ENCODE results near the gene REC114.
"Not testable (repeated sequence)": the region's sequence is repeated elsewhere in the genome, so short reads cannot be mapped to it uniquely, and the experiment has no call there.

The REC114 gene

GRCh38 chr15:73442421-73442820, 543 bp upstream of the REC114 start:
- no peak for DNase-seq
- H3K23ac ChIP-seq (ENCODE audit: low read length): no peak overlapping the region
- no peak overlapping the region for H2BK120ac ChIP-seq (ENCODE audit: low read depth, low read length)
- no peaks in the 10 kb centered on the region for H3K79me1 ChIP-seq (ENCODE audit: low read length)
- no peaks in the 10 kb centered on the region for H3K4me1 ChIP-seq (ENCODE audit: control insufficient read depth, low read depth, low read length)
- H4K8ac ChIP-seq (ENCODE audit: low read depth, low read length): no peak overlapping the region
- H2AK5ac ChIP-seq (ENCODE audit: low read length): no peak overlapping the region
- H3K4me3 ChIP-seq (ENCODE audit: low read length): no peak overlapping the region
- H3K27ac ChIP-seq (ENCODE audit: low read depth, low read length): no peak overlapping the region
- H3K9ac ChIP-seq (ENCODE audit: low read length): no peak overlapping the region
- no peak overlapping the region for H2BK15ac ChIP-seq (replicated peaks; ENCODE audit: low read depth)
- H3K36me3 ChIP-seq (ENCODE audit: control insufficient read depth, insufficient read depth, low read length): no peaks in the 10 kb centered on the region
- H3K56ac ChIP-seq (ENCODE audit: low read length): no peak overlapping the region
- H3K18ac ChIP-seq (ENCODE audit: low read length): no peak overlapping the region
- no peak overlapping the region for H3K4ac ChIP-seq (ENCODE audit: low read depth, low read length)
- no peaks in the 10 kb centered on the region for H3K27me3 ChIP-seq (ENCODE audit: insufficient read depth, low read length, poor library complexity)
- WGBS (ENCODE audit: extremely low coverage, insufficient coverage, low lambda C conversion rate): no CpG with 5 or more reads among the region's 11 CpGs
- H3K4me2 ChIP-seq (ENCODE audit: low read length): no peak overlapping the region
- no peak overlapping the region for H4K5ac ChIP-seq (ENCODE audit: low read length)
- H2BK5ac ChIP-seq (ENCODE audit: low read length): no peak overlapping the region
- no peaks in the 10 kb centered on the region for H3K79me2 ChIP-seq (ENCODE audit: control insufficient read depth, insufficient read depth, low read length)

- not testable (repeated sequence) for H3K56ac ChIP-seq (ENCODE audit: low read length); H3K4ac ChIP-seq (ENCODE audit: low read depth, low read length); H2BK15ac ChIP-seq (replicated peaks; ENCODE audit: low read depth); H3K23ac ChIP-seq (ENCODE audit: low read length); H3K27me3 ChIP-seq (ENCODE audit: insufficient read depth, low read length, poor library complexity); H3K9ac ChIP-seq (ENCODE audit: low read length); H3K4me3 ChIP-seq (ENCODE audit: low read length); H3K18ac ChIP-seq (ENCODE audit: low read length); H3K4me2 ChIP-seq (ENCODE audit: low read length); DNase-seq; H4K5ac ChIP-seq (ENCODE audit: low read length); H3K79me2 ChIP-seq (ENCODE audit: control insufficient read depth, insufficient read depth, low read length); H2AK5ac ChIP-seq (ENCODE audit: low read length); H3K36me3 ChIP-seq (ENCODE audit: control insufficient read depth, insufficient read depth, low read length); H2BK120ac ChIP-seq (ENCODE audit: low read depth, low read length); H3K27ac ChIP-seq (ENCODE audit: low read depth, low read length); H3K4me1 ChIP-seq (ENCODE audit: control insufficient read depth, low read depth, low read length); H3K79me1 ChIP-seq (ENCODE audit: low read length); H2BK5ac ChIP-seq (ENCODE audit: low read length); H4K8ac ChIP-seq (ENCODE audit: low read depth, low read length)
- WGBS (ENCODE audit: extremely low coverage, insufficient coverage, low lambda C conversion rate): no CpG with 5 or more reads among the region's 5 CpGs
Measured at GRCh38 chr15:73447471-73447870, 4.5 kb downstream of the REC114 start.

GRCh38 chr15:73448158-73448758, 5.3 kb downstream of the REC114 start:
- H3K56ac ChIP-seq (ENCODE audit: low read length); H3K9ac ChIP-seq (ENCODE audit: low read length); H4K8ac ChIP-seq (ENCODE audit: low read depth, low read length); H2BK15ac ChIP-seq (replicated peaks; ENCODE audit: low read depth); H3K23ac ChIP-seq (ENCODE audit: low read length); H4K5ac ChIP-seq (ENCODE audit: low read length); H2BK120ac ChIP-seq (ENCODE audit: low read depth, low read length); H3K36me3 ChIP-seq (ENCODE audit: control insufficient read depth, insufficient read depth, low read length); H3K27ac ChIP-seq (ENCODE audit: low read depth, low read length); H3K4me2 ChIP-seq (ENCODE audit: low read length); H3K79me1 ChIP-seq (ENCODE audit: low read length); H3K4me1 ChIP-seq (ENCODE audit: control insufficient read depth, low read depth, low read length); H3K4me3 ChIP-seq (ENCODE audit: low read length); H2BK5ac ChIP-seq (ENCODE audit: low read length); H3K18ac ChIP-seq (ENCODE audit: low read length); H3K79me2 ChIP-seq (ENCODE audit: control insufficient read depth, insufficient read depth, low read length); H3K27me3 ChIP-seq (ENCODE audit: insufficient read depth, low read length, poor library complexity); H2AK5ac ChIP-seq (ENCODE audit: low read length); H3K4ac ChIP-seq (ENCODE audit: low read depth, low read length): not testable (repeated sequence)
- no CpG with 5 or more reads among the region's 5 CpGs for WGBS (ENCODE audit: extremely low coverage, insufficient coverage, low lambda C conversion rate)
- DNase-seq: peak; percentile 30

DNA sequence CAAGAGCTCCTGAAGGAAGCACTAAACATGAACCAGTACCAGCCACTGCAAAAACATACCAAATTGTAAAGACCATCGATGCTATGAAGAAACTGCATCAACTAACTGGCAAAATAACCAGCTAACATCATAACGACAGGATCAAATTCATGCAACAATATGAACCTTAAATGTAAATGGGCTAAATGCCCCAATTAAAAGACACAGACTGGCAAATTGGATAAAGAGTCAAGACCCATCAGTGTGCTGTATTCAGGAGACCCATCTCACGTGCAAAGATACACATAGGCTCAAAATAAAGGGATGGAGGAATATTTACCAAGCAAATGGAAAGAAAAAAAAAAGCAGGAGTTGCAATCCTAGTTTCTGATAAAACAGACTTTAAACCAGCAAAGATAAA, 7.0 kb downstream of the REC114 start:
- not testable (repeated sequence) for H3K23ac ChIP-seq (ENCODE audit: low read length); H2BK15ac ChIP-seq (replicated peaks; ENCODE audit: low read depth); H3K79me2 ChIP-seq (ENCODE audit: control insufficient read depth, insufficient read depth, low read length); H3K9ac ChIP-seq (ENCODE audit: low read length); DNase-seq; H3K4me1 ChIP-seq (ENCODE audit: control insufficient read depth, low read depth, low read length); H3K4ac ChIP-seq (ENCODE audit: low read depth, low read length); H3K56ac ChIP-seq (ENCODE audit: low read length); H3K79me1 ChIP-seq (ENCODE audit: low read length); H3K27me3 ChIP-seq (ENCODE audit: insufficient read depth, low read length, poor library complexity); H3K4me3 ChIP-seq (ENCODE audit: low read length); H4K5ac ChIP-seq (ENCODE audit: low read length); H3K27ac ChIP-seq (ENCODE audit: low read depth, low read length); H2AK5ac ChIP-seq (ENCODE audit: low read length); H2BK120ac ChIP-seq (ENCODE audit: low read depth, low read length); H3K4me2 ChIP-seq (ENCODE audit: low read length); H2BK5ac ChIP-seq (ENCODE audit: low read length); H4K8ac ChIP-seq (ENCODE audit: low read depth, low read length); H3K36me3 ChIP-seq (ENCODE audit: control insufficient read depth, insufficient read depth, low read length); H3K18ac ChIP-seq (ENCODE audit: low read length)
- no CpG with 5 or more reads among the region's 3 CpGs for WGBS (ENCODE audit: extremely low coverage, insufficient coverage, low lambda C conversion rate)

- DNase-seq: no peak
- Histone ChIP-seq H3K9ac (ENCODE audit: low read length) (no peak overlapping the region), H3K79me2 (ENCODE audit: control insufficient read depth, insufficient read depth, low read length) (no peaks in the 10 kb centered on the region), H2AK5ac (ENCODE audit: low read length) (no peak overlapping the region), H3K4me2 (ENCODE audit: low read length) (no peak overlapping the region), H3K4ac (ENCODE audit: low read depth, low read length) (no peak overlapping the region), H4K8ac (ENCODE audit: low read depth, low read length) (no peak overlapping the region), H3K27ac (ENCODE audit: low read depth, low read length) (no peak overlapping the region), H3K56ac (ENCODE audit: low read length) (no peak overlapping the region), H3K18ac (ENCODE audit: low read length) (no peak overlapping the region), H2BK15ac (replicated peaks; ENCODE audit: low read depth) (no peak overlapping the region), H3K23ac (ENCODE audit: low read length) (no peak overlapping the region), H2BK5ac (ENCODE audit: low read length) (no peak overlapping the region), H2BK120ac (ENCODE audit: low read depth, low read length) (no peak overlapping the region), H3K4me3 (ENCODE audit: low read length) (no peak overlapping the region), H3K79me1 (ENCODE audit: low read length) (no peaks in the 10 kb centered on the region), H4K5ac (ENCODE audit: low read length) (no peak overlapping the region), H3K4me1 (ENCODE audit: control insufficient read depth, low read depth, low read length) (no peaks in the 10 kb centered on the region), H3K36me3 (ENCODE audit: control insufficient read depth, insufficient read depth, low read length) (no peaks in the 10 kb centered on the region), H3K27me3 (ENCODE audit: insufficient read depth, low read length, poor library complexity) (no peaks in the 10 kb centered on the region)
- WGBS (ENCODE audit: extremely low coverage, insufficient coverage, low lambda C conversion rate): no CpG with 5 or more reads among the region's 1 CpG
Measured at GRCh38 chr15:73454096-73454495, 11.1 kb downstream of the REC114 start.

GRCh38 chr15:73455876-73456275, 12.9 kb downstream of the REC114 start:
- no peak overlapping the region for H3K9ac ChIP-seq (ENCODE audit: low read length)
- no peak overlapping the region for H2AK5ac ChIP-seq (ENCODE audit: low read length)
- no peak for DNase-seq
- no CpG with 5 or more reads among the region's 1 CpG for WGBS (ENCODE audit: extremely low coverage, insufficient coverage, low lambda C conversion rate)
- H3K4me1 ChIP-seq (ENCODE audit: control insufficient read depth, low read depth, low read length): no peaks in the 10 kb centered on the region
- H3K4ac ChIP-seq (ENCODE audit: low read depth, low read length): no peak overlapping the region
- no peak overlapping the region for H4K5ac ChIP-seq (ENCODE audit: low read length)
- no peak overlapping the region for H4K8ac ChIP-seq (ENCODE audit: low read depth, low read length)
- H3K36me3 ChIP-seq (ENCODE audit: control insufficient read depth, insufficient read depth, low read length): no peaks in the 10 kb centered on the region
- H3K56ac ChIP-seq (ENCODE audit: low read length): no peak overlapping the region
- H3K23ac ChIP-seq (ENCODE audit: low read length): no peak overlapping the region
- no peak overlapping the region for H3K4me2 ChIP-seq (ENCODE audit: low read length)
- H3K27me3 ChIP-seq (ENCODE audit: insufficient read depth, low read length, poor library complexity): no peaks in the 10 kb centered on the region
- H3K27ac ChIP-seq (ENCODE audit: low read depth, low read length): no peak overlapping the region
- H2BK15ac ChIP-seq (replicated peaks; ENCODE audit: low read depth): no peak overlapping the region
- H2BK5ac ChIP-seq (ENCODE audit: low read length): no peak overlapping the region
- H3K79me1 ChIP-seq (ENCODE audit: low read length): no peaks in the 10 kb centered on the region
- H3K79me2 ChIP-seq (ENCODE audit: control insufficient read depth, insufficient read depth, low read length): no peaks in the 10 kb centered on the region
- no peak overlapping the region for H2BK120ac ChIP-seq (ENCODE audit: low read depth, low read length)
- no peak overlapping the region for H3K18ac ChIP-seq (ENCODE audit: low read length)
- no peak overlapping the region for H3K4me3 ChIP-seq (ENCODE audit: low read length)

Measured in mesendoderm (in vitro differentiated cells).